WTC11 (cell line): ENCODE measurements around the gene INHA. TPM values are rescaled to one million over a fixed set of nuclear protein-coding genes. Genes with fewer than 3 reads are reported as not detected.

ENCODE experiments used
- CBFB ChIP-seq: sonication (generic); formaldehyde crosslinking; IDR thresholded peaks from 2 replicates; pipeline ENCODE4 v1.8.1; 2022; ENCODE audit warnings: mild to moderate bottlenecking, low read depth, missing genetic modification reagents
- CREM ChIP-seq: sonication (generic); formaldehyde crosslinking; IDR thresholded peaks from 2 replicates; pipeline ENCODE4 v1.8.1; 2022; ENCODE audit warnings: mild to moderate bottlenecking, missing genetic modification reagents, moderate library complexity
- ESRRA ChIP-seq: sonication (generic); formaldehyde crosslinking; IDR thresholded peaks from 2 replicates; pipeline ENCODE4 v1.8.1; 2022; ENCODE audit warnings: mild to moderate bottlenecking, missing genetic modification reagents, borderline replicate concordance
- FOXJ3 ChIP-seq: sonication (generic); formaldehyde crosslinking; IDR thresholded peaks from 2 replicates; pipeline ENCODE4 v1.9.0; 2021; ENCODE audit warnings: missing genetic modification reagents, mild to moderate bottlenecking, borderline replicate concordance
- FOXP1 ChIP-seq: sonication (generic); formaldehyde crosslinking; IDR thresholded peaks from 2 replicates; pipeline ENCODE4 v1.8.0; 2022; ENCODE audit warnings: missing genetic modification reagents, mild to moderate bottlenecking, moderate library complexity, borderline replicate concordance
- GABPB1 ChIP-seq: sonication (generic); formaldehyde crosslinking; IDR thresholded peaks from 2 replicates; pipeline ENCODE4 v1.8.1; 2023; ENCODE audit warnings: mild to moderate bottlenecking, missing genetic modification reagents
- IRF2 ChIP-seq: sonication (generic); formaldehyde crosslinking; IDR thresholded peaks from 2 replicates; pipeline ENCODE4 v1.8.0; 2022; ENCODE audit warnings: low read depth, missing genetic modification reagents, borderline replicate concordance
- JAZF1 ChIP-seq: fragments of 250-450 bp; sonication (Bioruptor Pico); IDR thresholded peaks from 2 replicates; pipeline ENCODE4 v1.9.0; 2021; ENCODE audit warnings: moderate library complexity, mild to moderate bottlenecking, inconsistent platforms
- MXD4 ChIP-seq: fragments of 250-450 bp; sonication (Bioruptor Pico); IDR thresholded peaks from 2 replicates; pipeline ENCODE4 v1.8.0; 2021; ENCODE audit warnings: mild to moderate bottlenecking, moderate library complexity, borderline replicate concordance
- NFYB ChIP-seq: sonication (generic); formaldehyde crosslinking; conservative IDR thresholded peaks from 2 replicates; pipeline ENCODE4 v1.8.0; 2022; ENCODE audit warnings: low read depth, missing genetic modification reagents
- NR1H2 ChIP-seq: sonication (generic); formaldehyde crosslinking; IDR thresholded peaks from 2 replicates; pipeline ENCODE4 v1.9.0; 2021; ENCODE audit warnings: mild to moderate bottlenecking, moderate library complexity, missing genetic modification reagents
- NR2C2 ChIP-seq: sonication (generic); formaldehyde crosslinking; IDR thresholded peaks from 2 replicates; pipeline ENCODE4 v1.8.0; 2022; ENCODE audit warnings: mild to moderate bottlenecking, missing genetic modification reagents
- NR3C1 ChIP-seq: sonication (generic); formaldehyde crosslinking; conservative IDR thresholded peaks from 2 replicates; pipeline ENCODE4 v1.8.1; 2023; ENCODE audit warnings: low read depth, mild to moderate bottlenecking, missing genetic modification reagents
- OVOL2 ChIP-seq: fragments of 250-450 bp; sonication (Bioruptor Pico); IDR thresholded peaks from 2 replicates; pipeline ENCODE4 v1.9.0; 2021; ENCODE audit warnings: mild to moderate bottlenecking, borderline replicate concordance
- PRRX2 ChIP-seq: fragments of 250-450 bp; sonication (Bioruptor Pico); IDR thresholded peaks from 2 replicates; pipeline ENCODE4 v1.8.0; 2021; ENCODE audit warnings: mild to moderate bottlenecking
- SMAD3 ChIP-seq: sonication (generic); formaldehyde crosslinking; IDR thresholded peaks from 2 replicates; pipeline ENCODE4 v1.8.0; 2022; ENCODE audit warnings: missing genetic modification reagents, mild to moderate bottlenecking, borderline replicate concordance
- TCF7 ChIP-seq: sonication (generic); formaldehyde crosslinking; IDR thresholded peaks from 2 replicates; pipeline ENCODE4 v1.8.0; 2022; ENCODE audit warnings: mild to moderate bottlenecking, low read depth, missing genetic modification reagents, moderate library complexity
- TEAD1 ChIP-seq: sonication (generic); formaldehyde crosslinking; IDR thresholded peaks from 2 replicates; pipeline ENCODE4 v1.8.0; 2022; ENCODE audit warnings: mild to moderate bottlenecking, missing genetic modification reagents
- TP53 ChIP-seq: sonication (generic); formaldehyde crosslinking; IDR thresholded peaks from 2 replicates; pipeline ENCODE4 v1.8.1; 2023; ENCODE audit warnings: mild to moderate bottlenecking, missing genetic modification reagents
- ZNF219 ChIP-seq: sonication (generic); formaldehyde crosslinking; IDR thresholded peaks from 2 replicates; pipeline ENCODE4 v1.8.0; 2023; ENCODE audit warnings: missing genetic modification reagents, mild to moderate bottlenecking, borderline replicate concordance
- ZNF416 ChIP-seq: fragments of 250-450 bp; sonication (Bioruptor Pico); IDR thresholded peaks from 2 replicates; pipeline ENCODE4 v1.9.0; 2021; ENCODE audit warnings: mild to moderate bottlenecking, inconsistent platforms
- ZNF423 ChIP-seq: fragments of 250-450 bp; sonication (Bioruptor Pico); IDR thresholded peaks from 2 replicates; pipeline ENCODE4 v2.1.2; 2022; ENCODE audit warnings: mild to moderate bottlenecking, moderate library complexity
- ZNF671 ChIP-seq: fragments of 250-450 bp; sonication (Bioruptor Pico); IDR thresholded peaks from 2 replicates; pipeline ENCODE4 v1.8.0; 2021; ENCODE audit warnings: mild to moderate bottlenecking
- total RNA-seq: library from RNA; stranded (reverse); gene quantifications from 3 replicates; pipeline ENCODE4 v1.2.3, GENCODE V29; 2021
- TF ChIP-seq, protein P1 (sequence below): sonication (generic); formaldehyde crosslinking; IDR thresholded peaks from 2 replicates; pipeline ENCODE4 v1.8.1; 2023; ENCODE audit warnings: mild to moderate bottlenecking, missing genetic modification reagents
- TF ChIP-seq, protein P2 (sequence below): sonication (generic); formaldehyde crosslinking; IDR thresholded peaks from 2 replicates; pipeline ENCODE4 v1.8.1; 2023; ENCODE audit warnings: mild to moderate bottlenecking, moderate library complexity, missing genetic modification reagents
- TF ChIP-seq, protein P3 (sequence below): sonication (generic); formaldehyde crosslinking; IDR thresholded peaks from 2 replicates; pipeline ENCODE4 v1.8.1; 2022; ENCODE audit warnings: missing genetic modification reagents, borderline replicate concordance
- TF ChIP-seq, protein P4 (sequence below): sonication (generic); formaldehyde crosslinking; IDR thresholded peaks from 2 replicates; pipeline ENCODE4 v1.8.1; 2023; ENCODE audit warnings: mild to moderate bottlenecking, missing genetic modification reagents, moderate library complexity
- TF ChIP-seq, protein P5 (sequence below): sonication (generic); formaldehyde crosslinking; IDR thresholded peaks from 2 replicates; pipeline ENCODE4 v1.8.0; 2023; ENCODE audit warnings: mild to moderate bottlenecking, missing genetic modification reagents
- TF ChIP-seq, protein P6 (sequence below): sonication (generic); formaldehyde crosslinking; IDR thresholded peaks from 2 replicates; pipeline ENCODE4 v1.8.1; 2022; ENCODE audit warnings: mild to moderate bottlenecking, moderate library complexity, missing genetic modification reagents

INHA gene
- total RNA-seq, 1 experiment from 2014 or later, result 1.4 TPM

DNA sequence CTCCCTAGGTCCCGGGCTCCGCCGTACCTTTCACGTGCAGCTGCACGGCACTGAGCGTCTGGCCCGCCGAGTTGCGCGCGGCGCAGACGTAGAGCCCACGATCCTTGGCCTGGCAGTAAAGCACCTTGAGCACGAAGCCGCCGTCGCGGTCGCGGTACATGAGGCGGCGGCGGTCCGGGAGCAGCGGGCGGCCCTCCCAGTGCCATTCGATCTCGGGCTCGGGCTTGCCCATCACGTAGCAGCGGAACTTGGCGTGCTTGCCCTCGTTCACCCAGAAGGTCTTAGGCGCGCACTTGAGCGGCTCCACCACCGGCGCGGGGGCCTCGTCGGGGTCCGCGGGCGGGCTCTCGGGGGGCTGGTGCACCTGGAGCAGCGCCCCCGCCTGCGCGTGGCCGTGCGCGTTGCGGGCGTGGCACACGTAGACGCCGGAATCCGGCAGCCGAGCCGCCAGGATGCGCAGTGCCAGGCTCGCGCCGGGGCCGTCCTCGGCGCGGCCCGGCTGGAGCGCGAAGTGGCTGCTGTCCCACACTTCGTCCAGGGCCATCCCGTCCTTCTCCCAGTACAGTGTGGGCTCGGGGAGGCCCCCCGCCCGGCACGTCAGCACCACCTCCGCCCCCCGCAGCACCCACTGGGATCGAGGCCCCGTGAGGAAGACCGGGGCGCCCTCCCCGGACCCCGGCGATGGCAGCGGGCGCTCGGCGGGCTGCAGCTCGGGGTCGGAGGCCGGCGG is 1.8 kb upstream of the INHA start (continued):
- TF ChIP-seq TEAD1, result no peak; the same call in none of the 2 replicates
- TF ChIP-seq TCF7 (CRISPR knock-in tag), result peak; percentile 83; the same call in 1 of the 2 replicates
- TF ChIP-seq, protein P1, sequence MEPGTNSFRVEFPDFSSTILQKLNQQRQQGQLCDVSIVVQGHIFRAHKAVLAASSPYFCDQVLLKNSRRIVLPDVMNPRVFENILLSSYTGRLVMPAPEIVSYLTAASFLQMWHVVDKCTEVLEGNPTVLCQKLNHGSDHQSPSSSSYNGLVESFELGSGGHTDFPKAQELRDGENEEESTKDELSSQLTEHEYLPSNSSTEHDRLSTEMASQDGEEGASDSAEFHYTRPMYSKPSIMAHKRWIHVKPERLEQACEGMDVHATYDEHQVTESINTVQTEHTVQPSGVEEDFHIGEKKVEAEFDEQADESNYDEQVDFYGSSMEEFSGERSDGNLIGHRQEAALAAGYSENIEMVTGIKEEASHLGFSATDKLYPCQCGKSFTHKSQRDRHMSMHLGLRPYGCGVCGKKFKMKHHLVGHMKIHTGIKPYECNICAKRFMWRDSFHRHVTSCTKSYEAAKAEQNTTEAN (CRISPR knock-in tag), result peak; percentile 37; the same call in 1 of the 2 replicates
- TF ChIP-seq ESRRA, result 0 out of 2 replicates have a peak, but pooled peaks have one; percentile 34
- TF ChIP-seq, protein P2, sequence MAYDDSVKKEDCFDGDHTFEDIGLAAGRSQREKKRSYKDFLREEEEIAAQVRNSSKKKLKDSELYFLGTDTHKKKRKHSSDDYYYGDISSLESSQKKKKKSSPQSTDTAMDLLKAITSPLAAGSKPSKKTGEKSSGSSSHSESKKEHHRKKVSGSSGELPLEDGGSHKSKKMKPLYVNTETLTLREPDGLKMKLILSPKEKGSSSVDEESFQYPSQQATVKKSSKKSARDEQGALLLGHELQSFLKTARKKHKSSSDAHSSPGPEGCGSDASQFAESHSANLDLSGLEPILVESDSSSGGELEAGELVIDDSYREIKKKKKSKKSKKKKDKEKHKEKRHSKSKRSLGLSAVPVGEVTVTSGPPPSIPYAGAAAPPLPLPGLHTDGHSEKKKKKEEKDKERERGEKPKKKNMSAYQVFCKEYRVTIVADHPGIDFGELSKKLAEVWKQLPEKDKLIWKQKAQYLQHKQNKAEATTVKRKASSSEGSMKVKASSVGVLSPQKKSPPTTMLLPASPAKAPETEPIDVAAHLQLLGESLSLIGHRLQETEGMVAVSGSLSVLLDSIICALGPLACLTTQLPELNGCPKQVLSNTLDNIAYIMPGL (CRISPR knock-in tag), result peak; percentile 68
- TF ChIP-seq JAZF1 (CRISPR knock-in tag), result no peak
- no peak for TF ChIP-seq SMAD3 (CRISPR knock-in tag)
- TF ChIP-seq, protein P3, sequence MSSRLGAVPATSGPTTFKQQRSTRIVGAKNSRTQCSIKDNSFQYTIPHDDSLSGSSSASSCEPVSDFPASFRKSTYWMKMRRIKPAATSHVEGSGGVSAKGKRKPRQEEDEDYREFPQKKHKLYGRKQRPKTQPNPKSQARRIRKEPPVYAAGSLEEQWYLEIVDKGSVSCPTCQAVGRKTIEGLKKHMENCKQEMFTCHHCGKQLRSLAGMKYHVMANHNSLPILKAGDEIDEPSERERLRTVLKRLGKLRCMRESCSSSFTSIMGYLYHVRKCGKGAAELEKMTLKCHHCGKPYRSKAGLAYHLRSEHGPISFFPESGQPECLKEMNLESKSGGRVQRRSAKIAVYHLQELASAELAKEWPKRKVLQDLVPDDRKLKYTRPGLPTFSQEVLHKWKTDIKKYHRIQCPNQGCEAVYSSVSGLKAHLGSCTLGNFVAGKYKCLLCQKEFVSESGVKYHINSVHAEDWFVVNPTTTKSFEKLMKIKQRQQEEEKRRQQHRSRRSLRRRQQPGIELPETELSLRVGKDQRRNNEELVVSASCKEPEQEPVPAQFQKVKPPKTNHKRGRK (CRISPR knock-in tag), result no peak
- no peak for TF ChIP-seq MXD4
- TF ChIP-seq CBFB (CRISPR knock-in tag), result no peak
- TF ChIP-seq ZNF416 (CRISPR knock-in tag), result no peak
- TF ChIP-seq IRF2, result 0 out of 2 replicates have a peak, but pooled peaks have one; percentile 28
- no peak; the same call in 1 of the 2 replicates for TF ChIP-seq NR2C2
- TF ChIP-seq, protein P4, sequence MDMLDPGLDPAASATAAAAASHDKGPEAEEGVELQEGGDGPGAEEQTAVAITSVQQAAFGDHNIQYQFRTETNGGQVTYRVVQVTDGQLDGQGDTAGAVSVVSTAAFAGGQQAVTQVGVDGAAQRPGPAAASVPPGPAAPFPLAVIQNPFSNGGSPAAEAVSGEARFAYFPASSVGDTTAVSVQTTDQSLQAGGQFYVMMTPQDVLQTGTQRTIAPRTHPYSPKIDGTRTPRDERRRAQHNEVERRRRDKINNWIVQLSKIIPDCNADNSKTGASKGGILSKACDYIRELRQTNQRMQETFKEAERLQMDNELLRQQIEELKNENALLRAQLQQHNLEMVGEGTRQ (CRISPR knock-in tag), result peak; percentile 8
- TF ChIP-seq FOXP1, result peak; percentile 92
- no peak for TF ChIP-seq ZNF219 (CRISPR knock-in tag)
- TF ChIP-seq GABPB1 (CRISPR knock-in tag), result no peak
- no peak for TF ChIP-seq NR1H2 (CRISPR knock-in tag)
- TF ChIP-seq ZNF423 (CRISPR knock-in tag), result no peak
- TF ChIP-seq NFYB, result no peak
- TF ChIP-seq, protein P5, sequence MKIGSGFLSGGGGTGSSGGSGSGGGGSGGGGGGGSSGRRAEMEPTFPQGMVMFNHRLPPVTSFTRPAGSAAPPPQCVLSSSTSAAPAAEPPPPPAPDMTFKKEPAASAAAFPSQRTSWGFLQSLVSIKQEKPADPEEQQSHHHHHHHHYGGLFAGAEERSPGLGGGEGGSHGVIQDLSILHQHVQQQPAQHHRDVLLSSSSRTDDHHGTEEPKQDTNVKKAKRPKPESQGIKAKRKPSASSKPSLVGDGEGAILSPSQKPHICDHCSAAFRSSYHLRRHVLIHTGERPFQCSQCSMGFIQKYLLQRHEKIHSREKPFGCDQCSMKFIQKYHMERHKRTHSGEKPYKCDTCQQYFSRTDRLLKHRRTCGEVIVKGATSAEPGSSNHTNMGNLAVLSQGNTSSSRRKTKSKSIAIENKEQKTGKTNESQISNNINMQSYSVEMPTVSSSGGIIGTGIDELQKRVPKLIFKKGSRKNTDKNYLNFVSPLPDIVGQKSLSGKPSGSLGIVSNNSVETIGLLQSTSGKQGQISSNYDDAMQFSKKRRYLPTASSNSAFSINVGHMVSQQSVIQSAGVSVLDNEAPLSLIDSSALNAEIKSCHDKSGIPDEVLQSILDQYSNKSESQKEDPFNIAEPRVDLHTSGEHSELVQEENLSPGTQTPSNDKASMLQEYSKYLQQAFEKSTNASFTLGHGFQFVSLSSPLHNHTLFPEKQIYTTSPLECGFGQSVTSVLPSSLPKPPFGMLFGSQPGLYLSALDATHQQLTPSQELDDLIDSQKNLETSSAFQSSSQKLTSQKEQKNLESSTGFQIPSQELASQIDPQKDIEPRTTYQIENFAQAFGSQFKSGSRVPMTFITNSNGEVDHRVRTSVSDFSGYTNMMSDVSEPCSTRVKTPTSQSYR, result peak; percentile 59; the same call in 1 of the 2 replicates
- no peak for TF ChIP-seq FOXJ3 (CRISPR knock-in tag)
- TF ChIP-seq, protein P6, sequence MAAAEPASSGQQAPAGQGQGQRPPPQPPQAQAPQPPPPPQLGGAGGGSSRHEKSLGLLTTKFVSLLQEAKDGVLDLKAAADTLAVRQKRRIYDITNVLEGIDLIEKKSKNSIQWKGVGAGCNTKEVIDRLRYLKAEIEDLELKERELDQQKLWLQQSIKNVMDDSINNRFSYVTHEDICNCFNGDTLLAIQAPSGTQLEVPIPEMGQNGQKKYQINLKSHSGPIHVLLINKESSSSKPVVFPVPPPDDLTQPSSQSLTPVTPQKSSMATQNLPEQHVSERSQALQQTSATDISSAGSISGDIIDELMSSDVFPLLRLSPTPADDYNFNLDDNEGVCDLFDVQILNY (CRISPR knock-in tag), result peak; percentile 79; the same call in 1 of the 2 replicates
- TF ChIP-seq TP53 (CRISPR knock-in tag), result peak; percentile 17; the same call in 1 of the 2 replicates
- TF ChIP-seq PRRX2 (CRISPR knock-in tag), result no peak
- no peak for TF ChIP-seq NR3C1 (CRISPR knock-in tag)
- 0 out of 2 replicates have a peak, but pooled peaks have one; percentile 50 for TF ChIP-seq CREM
- TF ChIP-seq OVOL2 (CRISPR knock-in tag), result no peak
- no peak for TF ChIP-seq ZNF671 (CRISPR knock-in tag)
